ENCODE data around the gene ITSN1. TPM values are rescaled to one million over a fixed set of nuclear protein-coding genes. Genes with fewer than 3 reads are reported as not detected.
"Not testable (repeated sequence)": the region's sequence is repeated elsewhere in the genome, so short reads cannot be mapped to it uniquely, and the experiment has no call there.

Gene ITSN1
- total RNA-seq, 4 donors from 2014 or later = 37.0 to 123 (median 61.1) TPM

DNA sequence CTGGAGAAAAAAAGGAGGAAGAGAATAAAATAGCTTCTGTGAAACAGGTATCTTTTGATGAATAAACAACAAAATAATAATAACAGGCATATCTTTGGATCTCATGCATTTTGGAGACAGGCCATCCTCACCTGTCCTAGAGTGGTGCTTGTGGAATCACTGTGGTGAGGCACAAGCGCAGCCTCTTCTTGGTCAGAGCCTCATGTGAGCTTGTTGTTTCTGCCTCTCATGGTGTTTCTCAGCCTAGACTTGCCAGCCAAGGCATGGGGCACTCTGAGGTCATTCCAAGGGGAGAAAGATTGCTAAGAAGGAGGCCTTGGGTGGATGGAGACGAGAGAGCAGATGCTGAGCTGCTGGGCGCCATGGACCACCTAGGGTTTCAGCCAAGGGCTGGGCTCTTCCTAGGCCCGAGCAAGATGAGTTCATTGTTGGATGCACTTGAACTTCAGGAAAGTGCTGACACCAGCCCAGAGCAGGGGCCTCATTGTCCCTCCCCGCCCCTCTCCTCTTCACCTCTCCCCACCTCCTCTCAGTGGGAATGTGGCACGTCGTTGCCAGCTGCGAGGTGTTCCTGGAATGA is 223.8 kb downstream of the ITSN1 start:
- H3K4me3 ChIP-seq = no peak overlapping the region
- H3K27ac ChIP-seq = no peak overlapping the region
- no peaks in the 10 kb centered on the region for H3K27me3 ChIP-seq
- intact Hi-C loops (cut with DNase I; ENCODE audit: low total_unique reads) = no loop called here
- H3K9me3 ChIP-seq = no peaks in the 10 kb centered on the region
- no peak for DNase-seq
- no peaks in the 10 kb centered on the region for H3K4me1 ChIP-seq
- 78 to 90% methylated on average over 2 to 8 of the region's 8 CpGs for WGBS, 2 donors (ENCODE audit: low coverage in 1 of 2)
- in situ Hi-C loops (cut with MboI; ENCODE audit: low pct_ligation_motif_present in 1 of 4, low pct_unique_long_range_greater_than_20kb in 1 of 4, low sequenced_read_pairs in 3 of 4) = no loop called here
- TF ChIP-seq EP300 (IDR thresholded peaks at IDR 0.05; ENCODE audit: low read depth) = no peak
- no peak for TF ChIP-seq POLR2A (IDR thresholded peaks at IDR 0.05)
- TF ChIP-seq CTCF (IDR thresholded peaks at IDR 0.05) = no peak
- no peak for TF ChIP-seq POLR2AphosphoS5 (IDR thresholded peaks at IDR 0.05)
- no peaks in the 10 kb centered on the region for H3K36me3 ChIP-seq

DNA sequence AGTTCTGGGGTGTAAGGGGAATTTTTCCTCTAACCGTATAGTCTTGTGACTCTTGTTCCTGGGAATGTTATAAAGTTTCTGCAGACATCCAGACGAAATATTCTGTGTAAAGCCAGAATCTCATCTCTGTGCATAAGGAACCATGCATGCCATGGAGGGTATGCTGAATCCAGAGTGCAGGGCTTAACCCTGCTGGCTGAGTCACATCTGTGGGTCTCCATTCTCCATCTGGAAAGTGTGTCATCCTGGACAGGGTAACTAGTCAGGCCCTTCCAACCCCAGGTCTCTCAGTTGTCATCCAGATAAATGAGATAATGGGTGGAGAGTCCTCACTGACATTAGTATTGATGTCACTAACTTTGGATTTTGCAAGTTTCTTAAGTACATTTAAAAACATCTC is 224.5 kb downstream of the ITSN1 start:
- WGBS, 2 donors (ENCODE audit: low coverage in 1 of 2) = 72% methylated on average over 2 of the region's 2 CpGs; no CpG with 5 or more reads in 1 of the 2 donors
- in situ Hi-C loops (cut with MboI; ENCODE audit: low pct_ligation_motif_present in 1 of 4, low pct_unique_long_range_greater_than_20kb in 1 of 4, low sequenced_read_pairs in 3 of 4) (no loop called here), intact Hi-C loops (cut with DNase I; ENCODE audit: low total_unique reads) (no loop called here)
- Histone ChIP-seq H3K4me1 (no peaks in the 10 kb centered on the region), H3K9me3 (no peaks in the 10 kb centered on the region), H3K27me3 (no peaks in the 10 kb centered on the region), H3K36me3 (no peaks in the 10 kb centered on the region), H3K4me3 (no peak overlapping the region), H3K27ac (no peak overlapping the region)
- no peak for DNase-seq
- TF ChIP-seq POLR2AphosphoS5 (IDR thresholded peaks at IDR 0.05) (no peak), CTCF (IDR thresholded peaks at IDR 0.05) (no peak), POLR2A (IDR thresholded peaks at IDR 0.05) (no peak), EP300 (IDR thresholded peaks at IDR 0.05; ENCODE audit: low read depth) (no peak)

DNA sequence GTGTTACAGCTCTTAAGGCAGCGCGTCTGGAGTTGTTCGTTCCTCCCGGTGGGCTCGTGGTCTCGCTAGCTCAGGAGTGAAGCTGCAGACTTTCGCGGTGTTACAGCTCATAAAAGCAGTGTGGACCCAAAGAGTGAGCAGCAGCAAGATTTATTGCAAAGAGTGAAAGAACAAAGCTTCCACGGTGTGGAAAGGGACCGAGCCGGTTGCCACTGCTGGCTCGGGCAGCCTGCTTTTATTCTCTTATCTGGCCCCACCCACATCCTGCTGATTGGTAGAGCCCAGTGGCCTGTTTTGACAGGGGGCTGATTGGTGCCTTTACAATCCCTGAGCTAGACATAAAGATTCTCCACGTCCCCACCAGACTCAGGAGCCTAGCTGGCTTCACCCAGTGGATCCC is 225.6 kb downstream of the ITSN1 start:
- DNase-seq; H3K27ac ChIP-seq; H3K27me3 ChIP-seq; H3K9me3 ChIP-seq; intact Hi-C loops (cut with DNase I; ENCODE audit: low total_unique reads); H3K36me3 ChIP-seq; H3K4me1 ChIP-seq; in situ Hi-C loops (cut with MboI; ENCODE audit: low pct_ligation_motif_present in 1 of 4, low pct_unique_long_range_greater_than_20kb in 1 of 4, low sequenced_read_pairs in 3 of 4); H3K4me3 ChIP-seq: not testable (repeated sequence)
- WGBS, 2 donors (ENCODE audit: low coverage in 1 of 2) = 67% methylated on average over 13 of the region's 13 CpGs; no CpG with 5 or more reads in 1 of the 2 donors

DNA sequence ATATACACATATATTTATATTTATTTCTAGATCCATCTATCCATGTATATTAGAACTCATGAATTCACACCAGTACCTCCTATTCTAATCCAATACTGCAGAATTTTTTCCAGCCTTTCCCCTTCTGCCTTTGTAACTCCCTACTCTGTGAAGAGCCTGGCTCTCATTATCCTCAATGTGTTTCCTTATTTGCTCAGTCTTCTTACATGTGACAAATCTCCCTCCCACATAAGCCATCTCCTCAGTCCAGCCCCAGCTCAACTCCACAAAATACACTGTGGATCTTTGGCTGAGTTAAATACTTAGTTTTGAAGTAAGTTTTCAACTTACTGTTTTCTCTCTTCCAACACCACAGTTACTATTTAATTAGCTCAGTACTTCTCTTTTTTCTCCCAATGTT is 227.6 kb downstream of the ITSN1 start:
- H3K36me3 ChIP-seq = no peaks in the 10 kb centered on the region
- H3K4me3 ChIP-seq = no peak overlapping the region
- no peak overlapping the region for H3K27ac ChIP-seq
- H3K4me1 ChIP-seq = no peaks in the 10 kb centered on the region
- DNase-seq = no peak
- H3K27me3 ChIP-seq = no peaks in the 10 kb centered on the region
- intact Hi-C loops (cut with DNase I; ENCODE audit: low total_unique reads) = no loop called here
- in situ Hi-C loops (cut with MboI; ENCODE audit: low pct_ligation_motif_present in 1 of 4, low pct_unique_long_range_greater_than_20kb in 1 of 4, low sequenced_read_pairs in 3 of 4) = no loop called here
- H3K9me3 ChIP-seq = no peaks in the 10 kb centered on the region
- TF ChIP-seq CTCF (IDR thresholded peaks at IDR 0.05) (no peak), POLR2A (IDR thresholded peaks at IDR 0.05) (no peak), EP300 (IDR thresholded peaks at IDR 0.05; ENCODE audit: low read depth) (no peak), POLR2AphosphoS5 (IDR thresholded peaks at IDR 0.05) (no peak)

DNA sequence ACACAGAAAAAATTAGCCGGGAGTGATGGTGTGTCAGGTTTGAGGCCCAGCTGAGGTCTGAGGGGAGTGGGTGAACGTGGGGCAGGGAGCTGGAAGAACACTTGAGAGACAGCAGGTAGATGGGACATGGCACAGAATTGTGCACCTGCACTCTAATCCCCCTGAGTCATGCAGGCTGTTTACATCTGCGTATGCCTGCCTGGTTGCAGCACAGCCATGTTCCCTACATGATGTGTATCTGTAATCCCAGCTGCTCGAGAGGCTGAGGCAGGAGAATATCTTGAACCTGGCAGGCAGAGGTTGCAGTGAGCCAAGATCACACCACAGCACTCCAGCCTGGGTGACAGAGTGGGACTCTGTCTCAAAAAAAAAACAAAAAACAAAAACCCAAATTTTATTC is 228.5 kb downstream of the ITSN1 start:
- 76 to 84% methylated on average over 4 of the region's 4 CpGs for WGBS, 2 donors (ENCODE audit: low coverage in 1 of 2)
- Histone ChIP-seq H3K27me3 (no peaks in the 10 kb centered on the region), H3K36me3 (no peaks in the 10 kb centered on the region), H3K4me3 (no peak overlapping the region), H3K27ac (no peak overlapping the region), H3K9me3 (no peaks in the 10 kb centered on the region), H3K4me1 (no peaks in the 10 kb centered on the region)
- no peak for DNase-seq
- TF ChIP-seq EP300 (IDR thresholded peaks at IDR 0.05; ENCODE audit: low read depth) (no peak), CTCF (IDR thresholded peaks at IDR 0.05) (no peak), POLR2A (IDR thresholded peaks at IDR 0.05) (no peak), POLR2AphosphoS5 (IDR thresholded peaks at IDR 0.05) (no peak)
- in situ Hi-C loops (cut with MboI; ENCODE audit: low pct_ligation_motif_present in 1 of 4, low pct_unique_long_range_greater_than_20kb in 1 of 4, low sequenced_read_pairs in 3 of 4) (no loop called here), intact Hi-C loops (cut with DNase I; ENCODE audit: low total_unique reads) (no loop called here)
